SK-N-SH (cell line): Measurements from ENCODE around the gene SPAG4. TPM values are rescaled to one million over a fixed set of nuclear protein-coding genes. Genes with fewer than 3 reads are reported as not detected.

ENCODE experiments used
- CTCF ChIA-PET: fragments of 300-600, 350-600 bp; formaldehyde crosslinking; extraction: SDS; loops from one replicate; lab custom pipeline; 2021; lab: Yijun Ruan, JAX
- POLR2A ChIA-PET: fragments of 350-600 bp; sonication (Branson Sonifier 250); formaldehyde crosslinking; extraction: SDS; loops from one replicate; lab custom pipeline; 2020; ENCODE audit warnings: antibody characterized with exemption, inconsistent platforms; lab: Yijun Ruan, JAX
- DNase-seq: peaks from one replicate; pipeline ENCODE4 v3.0.0; 2012
- H2AFZ ChIP-seq: fragments of 200-600 bp; sonication (generic); 2 replicates; pipeline ENCODE4 v1.8.1; 2016; ENCODE audit warnings: antibody characterized with exemption, mild to moderate bottlenecking, low read depth
- H3F3A ChIP-seq: fragments of 200-600 bp; sonication (generic); replicated peaks from 2 replicates; pipeline ENCODE3; 2016; ENCODE audit warnings: antibody characterized with exemption, mild to moderate bottlenecking; ENCODE audit not compliant: insufficient read depth
- H3K27ac ChIP-seq, 2 experiments: fragments of 200-500 bp in 1 of 2; fragments of 200-600 bp in 1 of 2; sonication (Bioruptor generic) in 1 of 2; sonication (generic), shearing (Covaris generic) in 1 of 2; 2 replicates each; pipeline versions ENCODE4 v1.5.1 to v1.6.1; 2014 to 2016; ENCODE audit warnings: low read depth in 2 of 2, inconsistent platforms in 1 of 2, low read length in 1 of 2, mild to moderate bottlenecking in 1 of 2, mixed read lengths in 1 of 2
- H3K27me3 ChIP-seq: fragments of 200-600 bp; sonication (generic), shearing (Covaris generic); 2 replicates; pipeline ENCODE4 v1.6.1; 2016; ENCODE audit warnings: mixed run types; ENCODE audit not compliant: insufficient read depth
- H3K36me3 ChIP-seq, 2 experiments: fragments of 200-500 bp in 1 of 2; fragments of 200-600 bp in 1 of 2; sonication (Bioruptor generic) in 1 of 2; sonication (generic) in 1 of 2; replicated peaks in 1 of 2; 2 replicates each; pipeline versions ENCODE3 to v1.5.1; 2014 to 2016; ENCODE audit warnings: low read length in 1 of 2, mild to moderate bottlenecking in 1 of 2; ENCODE audit not compliant: insufficient read depth in 2 of 2, control insufficient read depth in 1 of 2
- H3K4me1 ChIP-seq, 2 experiments: fragments of 200-500 bp in 1 of 2; fragments of 200-600 bp in 1 of 2; sonication (Bioruptor generic) in 1 of 2; sonication (generic), shearing (Covaris generic) in 1 of 2; 2 replicates each; pipeline versions ENCODE4 v1.5.1 to v1.6.1; 2014 to 2016; ENCODE audit warnings: low read depth in 1 of 2, low read length in 1 of 2, mixed run types in 1 of 2; ENCODE audit not compliant: insufficient read depth in 2 of 2, control insufficient read depth in 1 of 2
- H3K4me2 ChIP-seq: fragments of 200-600 bp; sonication (generic), shearing (Covaris generic); 2 replicates; pipeline ENCODE4 v1.6.1; 2017; ENCODE audit warnings: mixed run types
- H3K4me3 ChIP-seq, 2 experiments: fragments of 200-500 bp in 1 of 2; fragments of 200-600 bp in 1 of 2; sonication (Bioruptor generic) in 1 of 2; sonication (generic), shearing (Covaris generic) in 1 of 2; 2 replicates each; pipeline versions ENCODE4 v1.5.1 to v1.8.1; 2014 to 2016; ENCODE audit warnings: low read depth in 2 of 2, inconsistent platforms in 1 of 2, low read length in 1 of 2, mild to moderate bottlenecking in 1 of 2, mixed read lengths in 1 of 2, moderate library complexity in 1 of 2
- H3K79me2 ChIP-seq: fragments of 200-600 bp; sonication (generic); 2 replicates; pipeline ENCODE4 v1.8.1; 2017; ENCODE audit warnings: mild to moderate bottlenecking; ENCODE audit not compliant: insufficient read depth
- H3K9ac ChIP-seq: fragments of 200-600 bp; sonication (generic); 2 replicates; pipeline ENCODE4 v1.6.1; 2017; ENCODE audit warnings: mixed run types
- H3K9me2 ChIP-seq: fragments of 200-600 bp; sonication (generic); 2 replicates; pipeline ENCODE4 v1.6.1; 2017; ENCODE audit warnings: mixed run types
- H3K9me3 ChIP-seq: fragments of 200-600 bp; sonication (generic); 2 replicates; pipeline ENCODE4 v1.6.1; 2017; ENCODE audit warnings: mixed run types, mild to moderate bottlenecking, moderate library complexity
- H4K20me1 ChIP-seq: fragments of 200-600 bp; sonication (generic); 2 replicates; pipeline ENCODE4 v1.6.1; 2017; ENCODE audit warnings: mild to moderate bottlenecking, mixed run types; ENCODE audit not compliant: insufficient read depth
- GABPA ChIP-seq: IDR thresholded peaks from 2 replicates; pipeline ENCODE4 v1.4.0; 2012; ENCODE audit warnings: low read depth, mild to moderate bottlenecking
- GATA2 ChIP-seq: sonication (generic); formaldehyde crosslinking; IDR thresholded peaks from 2 replicates; pipeline ENCODE4 v1.5.0; 2020; ENCODE audit warnings: mild to moderate bottlenecking, missing genetic modification reagents
- MEF2A ChIP-seq: IDR thresholded peaks from 2 replicates; pipeline ENCODE4 v1.4.0; 2012; ENCODE audit warnings: low read depth, borderline replicate concordance
- MXI1 ChIP-seq: IDR thresholded peaks from 2 replicates; pipeline ENCODE4 v1.6.1; 2012; ENCODE audit warnings: mild to moderate bottlenecking, low read depth, low read length, improper control_type of control experiment
- NRF1 ChIP-seq: IDR thresholded peaks from 2 replicates; pipeline ENCODE4 v1.6.1; 2012; ENCODE audit warnings: low read depth, mild to moderate bottlenecking, low read length
- POLR2AphosphoS5 ChIP-seq: IDR thresholded peaks from 2 replicates; pipeline ENCODE4 v1.6.1; 2012; ENCODE audit warnings: low read depth, low read length
- RAD21 ChIP-seq: IDR thresholded peaks from 2 replicates; pipeline ENCODE4 v1.6.1; 2012; ENCODE audit warnings: mild to moderate bottlenecking, low read length
- RCOR1 ChIP-seq: fragments of 150-350 bp; IDR thresholded peaks from 2 replicates; pipeline ENCODE4 v1.6.1; 2017; ENCODE audit warnings: antibody characterized with exemption, low read length
- RXRA ChIP-seq: IDR thresholded peaks from 2 replicates; pipeline ENCODE4 v1.4.0; 2012; ENCODE audit warnings: low read depth, mild to moderate bottlenecking, borderline replicate concordance
- TCF12 ChIP-seq: IDR thresholded peaks from 2 replicates; pipeline ENCODE4 v1.4.0; 2012
- TEAD4 ChIP-seq: IDR thresholded peaks from 2 replicates; pipeline ENCODE4 v1.4.0; 2012; ENCODE audit warnings: mild to moderate bottlenecking, borderline replicate concordance; ENCODE audit not compliant: insufficient read depth
- WGBS: methylation state at CpG from one replicate; pipeline ENCODE4 v1.1.6; 2017; ENCODE audit warnings: low lambda C conversion rate; 5-methylcytosine and 5-hydroxymethylcytosine counted together
- polyA plus RNA-seq, 3 experiments: library from polyadenylated mRNA; depleted of rRNA; stranded (reverse); fragments of >200 nt; gene quantifications; 2 replicates each; pipeline ENCODE4 v1.2.3, GENCODE V29; 2012
- TF ChIP-seq, protein P1 (sequence below): IDR thresholded peaks from 2 replicates; pipeline ENCODE4 v1.6.1; 2012; ENCODE audit warnings: mild to moderate bottlenecking, low read depth, low read length, moderate library complexity
- TF ChIP-seq, protein P2 (sequence below): fragments of 200-600 bp; sonication (generic); IDR thresholded peaks from 2 replicates; pipeline ENCODE4 v1.6.1; 2017; ENCODE audit warnings: antibody characterized with exemption, mild to moderate bottlenecking, moderate library complexity
- TF ChIP-seq, protein P3 (sequence below): IDR thresholded peaks from 2 replicates; pipeline ENCODE4 v1.4.0; 2012; ENCODE audit warnings: low read depth

SPAG4 gene
- polyA plus RNA-seq, 1 of the 3 experiments (the other 2 are of a cell fraction), result 6.9 TPM

DNA sequence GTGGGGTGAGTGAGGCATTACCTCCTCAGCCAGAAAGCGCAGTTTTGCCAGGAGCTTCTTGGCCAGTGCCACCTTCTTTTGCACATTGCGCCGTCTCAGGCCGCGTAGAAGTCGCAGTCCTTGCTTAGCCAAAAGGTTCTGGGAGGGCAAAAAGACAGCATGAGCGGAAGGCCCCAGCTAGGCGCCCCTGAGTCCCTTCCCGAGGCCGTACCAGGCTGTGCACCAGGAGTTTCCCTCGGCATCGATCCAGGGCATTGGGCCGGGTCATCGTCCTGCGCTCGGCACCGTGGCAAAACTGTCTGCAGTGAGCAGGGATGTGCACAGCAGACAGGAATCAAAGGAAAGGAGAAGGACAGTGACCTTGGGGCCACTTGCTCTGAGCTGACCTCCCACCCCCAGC is 20.2 kb upstream of the SPAG4 start:
- Histone ChIP-seq H4K20me1 (no peaks in the 10 kb centered on the region), H3K4me1 (peaks cover 0 to 2% of the 10 kb centered on the region in 2 experiments; a peak in 1 of 4 replicates), H3F3A (no peaks in the 10 kb centered on the region), H3K9ac (no peak overlapping the region), H3K27ac (no peak overlapping the region), H3K9me3 (no peaks in the 10 kb centered on the region), H3K9me2 (no peaks in the 10 kb centered on the region), H2AFZ (no peak overlapping the region), H3K27me3 (no peaks in the 10 kb centered on the region), H3K4me3 (no peak overlapping the region), H3K79me2 (no peaks in the 10 kb centered on the region), H3K36me3 (no peaks in the 10 kb centered on the region), H3K4me2 (no peak overlapping the region)
- 88% methylated on average over 15 of the region's 17 CpGs for WGBS
- CTCF ChIA-PET, result interaction anchor here (0.9 to 2.3 kb wide), 5 partner anchors 10 to 34 kb away, joined by 3 to 8 read pairs (median 5); no protein-coding TSS in a partner anchor
- DNase-seq, result no peak
- POLR2A ChIA-PET, result no interaction called here
- TF ChIP-seq, protein P1, sequence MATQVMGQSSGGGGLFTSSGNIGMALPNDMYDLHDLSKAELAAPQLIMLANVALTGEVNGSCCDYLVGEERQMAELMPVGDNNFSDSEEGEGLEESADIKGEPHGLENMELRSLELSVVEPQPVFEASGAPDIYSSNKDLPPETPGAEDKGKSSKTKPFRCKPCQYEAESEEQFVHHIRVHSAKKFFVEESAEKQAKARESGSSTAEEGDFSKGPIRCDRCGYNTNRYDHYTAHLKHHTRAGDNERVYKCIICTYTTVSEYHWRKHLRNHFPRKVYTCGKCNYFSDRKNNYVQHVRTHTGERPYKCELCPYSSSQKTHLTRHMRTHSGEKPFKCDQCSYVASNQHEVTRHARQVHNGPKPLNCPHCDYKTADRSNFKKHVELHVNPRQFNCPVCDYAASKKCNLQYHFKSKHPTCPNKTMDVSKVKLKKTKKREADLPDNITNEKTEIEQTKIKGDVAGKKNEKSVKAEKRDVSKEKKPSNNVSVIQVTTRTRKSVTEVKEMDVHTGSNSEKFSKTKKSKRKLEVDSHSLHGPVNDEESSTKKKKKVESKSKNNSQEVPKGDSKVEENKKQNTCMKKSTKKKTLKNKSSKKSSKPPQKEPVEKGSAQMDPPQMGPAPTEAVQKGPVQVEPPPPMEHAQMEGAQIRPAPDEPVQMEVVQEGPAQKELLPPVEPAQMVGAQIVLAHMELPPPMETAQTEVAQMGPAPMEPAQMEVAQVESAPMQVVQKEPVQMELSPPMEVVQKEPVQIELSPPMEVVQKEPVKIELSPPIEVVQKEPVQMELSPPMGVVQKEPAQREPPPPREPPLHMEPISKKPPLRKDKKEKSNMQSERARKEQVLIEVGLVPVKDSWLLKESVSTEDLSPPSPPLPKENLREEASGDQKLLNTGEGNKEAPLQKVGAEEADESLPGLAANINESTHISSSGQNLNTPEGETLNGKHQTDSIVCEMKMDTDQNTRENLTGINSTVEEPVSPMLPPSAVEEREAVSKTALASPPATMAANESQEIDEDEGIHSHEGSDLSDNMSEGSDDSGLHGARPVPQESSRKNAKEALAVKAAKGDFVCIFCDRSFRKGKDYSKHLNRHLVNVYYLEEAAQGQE, result no peak
- no peak for TF ChIP-seq RCOR1
- TF ChIP-seq, protein P2, sequence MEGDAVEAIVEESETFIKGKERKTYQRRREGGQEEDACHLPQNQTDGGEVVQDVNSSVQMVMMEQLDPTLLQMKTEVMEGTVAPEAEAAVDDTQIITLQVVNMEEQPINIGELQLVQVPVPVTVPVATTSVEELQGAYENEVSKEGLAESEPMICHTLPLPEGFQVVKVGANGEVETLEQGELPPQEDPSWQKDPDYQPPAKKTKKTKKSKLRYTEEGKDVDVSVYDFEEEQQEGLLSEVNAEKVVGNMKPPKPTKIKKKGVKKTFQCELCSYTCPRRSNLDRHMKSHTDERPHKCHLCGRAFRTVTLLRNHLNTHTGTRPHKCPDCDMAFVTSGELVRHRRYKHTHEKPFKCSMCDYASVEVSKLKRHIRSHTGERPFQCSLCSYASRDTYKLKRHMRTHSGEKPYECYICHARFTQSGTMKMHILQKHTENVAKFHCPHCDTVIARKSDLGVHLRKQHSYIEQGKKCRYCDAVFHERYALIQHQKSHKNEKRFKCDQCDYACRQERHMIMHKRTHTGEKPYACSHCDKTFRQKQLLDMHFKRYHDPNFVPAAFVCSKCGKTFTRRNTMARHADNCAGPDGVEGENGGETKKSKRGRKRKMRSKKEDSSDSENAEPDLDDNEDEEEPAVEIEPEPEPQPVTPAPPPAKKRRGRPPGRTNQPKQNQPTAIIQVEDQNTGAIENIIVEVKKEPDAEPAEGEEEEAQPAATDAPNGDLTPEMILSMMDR, result no peak
- no peak for TF ChIP-seq POLR2AphosphoS5
- TF ChIP-seq MEF2A, result no peak
- TF ChIP-seq TEAD4, result no peak

DNA sequence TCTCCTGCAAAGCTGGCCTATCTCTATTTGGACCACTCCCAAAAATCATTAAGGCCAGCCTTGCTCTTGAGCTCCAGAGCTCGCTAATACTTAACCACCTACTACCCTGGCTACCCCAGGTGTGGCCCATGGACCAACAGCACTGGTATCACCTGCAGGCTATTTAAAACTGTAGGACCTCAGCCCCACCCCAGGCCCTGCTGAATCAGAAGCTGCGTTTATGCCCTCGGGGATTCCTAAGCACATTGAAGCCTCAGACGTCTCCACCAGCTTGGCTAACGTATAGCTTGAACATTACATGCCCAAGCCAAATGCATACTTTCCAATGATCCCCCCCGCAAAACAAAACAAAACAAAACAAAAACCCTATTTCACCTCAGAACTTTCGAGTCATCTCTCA is 19.7 kb upstream of the SPAG4 start:
- no peak overlapping the region for H3K27ac ChIP-seq
- no peak overlapping the region for H3K4me2 ChIP-seq
- no peak for DNase-seq
- no peaks in the 10 kb centered on the region for H3K79me2 ChIP-seq
- H3K4me3 ChIP-seq, result no peak overlapping the region
- no peaks in the 10 kb centered on the region for H3K9me2 ChIP-seq
- ChIA-PET CTCF (interaction anchor here (1.1 to 2.3 kb wide), 4 partner anchors 9 to 34 kb away, joined by 3 to 8 read pairs (median 5); no protein-coding TSS in a partner anchor), POLR2A (no interaction called here)
- 69% methylated on average over 6 of the region's 7 CpGs for WGBS
- no peaks in the 10 kb centered on the region for H4K20me1 ChIP-seq
- H3K9ac ChIP-seq, result no peak overlapping the region
- H3K27me3 ChIP-seq, result no peaks in the 10 kb centered on the region
- no peaks in the 10 kb centered on the region for H3F3A ChIP-seq
- H2AFZ ChIP-seq, result no peak overlapping the region
- no peaks in the 10 kb centered on the region for H3K36me3 ChIP-seq
- no peaks in the 10 kb centered on the region for H3K9me3 ChIP-seq
- H3K4me1 ChIP-seq, result peaks cover 0 to 2% of the 10 kb centered on the region in 2 experiments; a peak in 1 of 4 replicates
- no peak for TF ChIP-seq RXRA
- TF ChIP-seq NRF1, result no peak
- no peak for TF ChIP-seq MXI1
- TF ChIP-seq, protein P1, result no peak
- no peak for TF ChIP-seq GATA2 (CRISPR knock-in tag)
- no peak for TF ChIP-seq MEF2A
- no peak for TF ChIP-seq TCF12
- TF ChIP-seq GABPA, result no peak
- TF ChIP-seq, protein P2, result no peak
- TF ChIP-seq, protein P3, sequence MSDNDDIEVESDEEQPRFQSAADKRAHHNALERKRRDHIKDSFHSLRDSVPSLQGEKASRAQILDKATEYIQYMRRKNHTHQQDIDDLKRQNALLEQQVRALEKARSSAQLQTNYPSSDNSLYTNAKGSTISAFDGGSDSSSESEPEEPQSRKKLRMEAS, result no peak
- no peak for TF ChIP-seq RCOR1
- no peak for TF ChIP-seq POLR2AphosphoS5
- TF ChIP-seq TEAD4, result no peak
- TF ChIP-seq RAD21, result no peak
